Activated CD8-positive, alpha-beta T cell treated with anti-CD3 and anti-CD28 coated beads for 36 hours (primary cell): Measurements from ENCODE around the gene THOP1. TPM values are rescaled to one million over a fixed set of nuclear protein-coding genes. Genes with fewer than 3 reads are reported as not detected.

Experiments used
- ATAC-seq: fragments of 200-7000 bp; cut with Tn5 transposase; one replicate; pipeline ENCODE4 v1.10.0; 2021; ENCODE audit warnings: mild to moderate bottlenecking, moderate library complexity
- CTCF ChIA-PET: fragments of 350-600 bp; sonication (Branson Sonifier 250); formaldehyde crosslinking; loops from one replicate; lab custom pipeline; 2021; ENCODE audit warnings: antibody characterized with exemption; lab: Charles Lee
- POLR2A ChIA-PET: fragments of 350-600 bp; sonication (Branson Sonifier 250); formaldehyde crosslinking; loops from one replicate; lab custom pipeline; 2021; ENCODE audit warnings: antibody characterized with exemption; lab: Charles Lee
- DNase-seq: peaks from one replicate; pipeline ENCODE4 v3.0.0-alpha.2; 2020
- H3K27ac Mint-ChIP-seq: one replicate; pipeline ENCODE4 v1.8.0; 2021; ENCODE audit warnings: mild to moderate bottlenecking, mixed read lengths
- H3K27me3 Mint-ChIP-seq: one replicate; pipeline ENCODE4 v1.8.0; 2021; ENCODE audit warnings: mixed read lengths
- H3K36me3 Mint-ChIP-seq: one replicate; pipeline ENCODE4 v1.8.0; 2021; ENCODE audit warnings: low read depth, mixed read lengths
- H3K4me1 Mint-ChIP-seq: one replicate; pipeline ENCODE4 v1.8.0; 2021; ENCODE audit warnings: low read depth, mixed read lengths
- H3K4me3 Mint-ChIP-seq: one replicate; pipeline ENCODE4 v1.8.0; 2021; ENCODE audit warnings: mild to moderate bottlenecking, moderate library complexity, mixed read lengths
- H3K9me3 Mint-ChIP-seq: one replicate; pipeline ENCODE4 v1.8.0; 2021; ENCODE audit warnings: mixed read lengths
- CTCF ChIP-seq: fragments of 200-600 bp; IDR thresholded peaks from one replicate; pipeline ENCODE4 v1.8.0; 2022; ENCODE audit warnings: antibody characterized with exemption, mild to moderate bottlenecking
- intact Hi-C: fragments of 100-400 bp; cut with micrococcal nuclease; formaldehyde crosslinking; loops from one replicate; pipeline ENCODE4 v1.10.0; 2022
- total RNA-seq, 2 experiments: library from RNA; stranded (reverse); gene quantifications; one replicate each; pipeline ENCODE4 v1.2.3, GENCODE V29; 2021

Gene THOP1
- total RNA-seq, 2 experiments from 2014 or later = 157 to 158 TPM

DNA sequence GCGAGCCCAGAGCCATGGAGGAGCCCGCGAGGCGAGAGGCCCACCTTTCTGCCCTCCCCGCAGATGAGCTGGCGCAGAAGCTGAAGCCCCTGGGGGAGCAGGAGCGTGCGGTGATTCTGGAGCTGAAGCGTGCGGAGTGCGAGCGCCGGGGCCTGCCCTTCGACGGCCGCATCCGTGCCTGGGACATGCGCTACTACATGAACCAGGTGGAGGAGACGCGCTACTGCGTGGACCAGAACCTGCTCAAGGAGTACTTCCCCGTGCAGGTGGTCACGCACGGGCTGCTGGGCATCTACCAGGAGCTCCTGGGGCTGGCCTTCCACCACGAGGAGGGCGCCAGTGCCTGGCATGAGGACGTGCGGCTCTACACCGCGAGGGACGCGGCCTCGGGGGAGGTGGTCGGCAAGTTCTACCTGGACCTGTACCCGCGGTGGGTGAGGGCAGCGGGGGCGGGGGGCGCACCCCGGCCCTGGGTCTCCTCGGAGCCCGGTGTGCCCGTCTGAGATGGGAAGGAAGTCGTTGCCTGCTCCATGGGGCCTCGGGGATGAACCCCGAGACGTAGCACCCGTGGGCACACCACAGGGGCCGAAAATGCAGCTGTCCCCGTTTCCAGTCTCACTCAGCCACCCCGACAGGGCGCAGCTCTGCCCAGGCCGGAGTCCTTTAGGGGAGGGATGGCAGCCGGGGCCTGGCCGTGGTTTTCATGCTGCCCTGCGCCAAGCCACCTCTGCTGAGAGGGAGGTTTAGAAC lies 22.3 kb downstream of the THOP1 start:
- no peak for TF ChIP-seq CTCF
- CTCF ChIA-PET = no interaction called here
- no peaks in the 10 kb centered on the region for H3K27me3 Mint-ChIP-seq
- ATAC-seq (no peak), DNase-seq (no peak)
- no peak overlapping the region for H3K4me3 Mint-ChIP-seq
- H3K27ac Mint-ChIP-seq = no peak overlapping the region
- peaks cover 20% of the 10 kb centered on the region for H3K36me3 Mint-ChIP-seq
- POLR2A ChIA-PET = no interaction called here
- no peaks in the 10 kb centered on the region for H3K9me3 Mint-ChIP-seq
- intact Hi-C loops = no loop called here
- peaks cover 5% of the 10 kb centered on the region for H3K4me1 Mint-ChIP-seq

- DNase-seq (no peak), ATAC-seq (no peak)
- intact Hi-C loops = no loop called here
- Mint-ChIP-seq H3K27me3 (no peaks in the 10 kb centered on the region), H3K27ac (no peak overlapping the region), H3K9me3 (no peaks in the 10 kb centered on the region), H3K4me1 (peaks cover 5% of the 10 kb centered on the region), H3K36me3 (peaks cover 13% of the 10 kb centered on the region), H3K4me3 (no peak overlapping the region)
- no peak for TF ChIP-seq CTCF
- POLR2A ChIA-PET = no interaction called here
- CTCF ChIA-PET = no interaction called here
Observed at GRCh38 chr19:2808129-2808941, 23.0 kb downstream of the THOP1 start.

- peaks cover 13% of the 10 kb centered on the region for H3K36me3 Mint-ChIP-seq
- H3K27ac Mint-ChIP-seq = no peak overlapping the region
- intact Hi-C loops = no loop called here
- H3K27me3 Mint-ChIP-seq = no peaks in the 10 kb centered on the region
- ChIA-PET CTCF (no interaction called here), POLR2A (interaction anchor here (1.5 kb wide), 2 partner anchors 12 to 41 kb away, joined by 3 to 4 read pairs; no protein-coding TSS in a partner anchor)
- H3K9me3 Mint-ChIP-seq = no peaks in the 10 kb centered on the region
- DNase-seq (no peak), ATAC-seq (no peak)
- no peaks in the 10 kb centered on the region for H3K4me1 Mint-ChIP-seq
- no peak for TF ChIP-seq CTCF
- no peak overlapping the region for H3K4me3 Mint-ChIP-seq
Observed at GRCh38 chr19:2809387-2810140, 24.3 kb downstream of the THOP1 start.

- H3K4me3 Mint-ChIP-seq = no peak overlapping the region
- POLR2A ChIA-PET = interaction anchor here (1.5 kb wide), 2 partner anchors 11 to 42 kb away, joined by 3 to 4 read pairs; no protein-coding TSS in a partner anchor
Observed at GRCh38 chr19:2810141-2811091, 25.1 kb downstream of the THOP1 start.

More at GRCh38 chr19:2810141-2811091, 25.1 kb downstream of the THOP1 start:
- Mint-ChIP-seq H3K36me3 (peaks cover 9% of the 10 kb centered on the region), H3K27me3 (no peaks in the 10 kb centered on the region), H3K4me1 (no peaks in the 10 kb centered on the region), H3K9me3 (no peaks in the 10 kb centered on the region), H3K27ac (no peak overlapping the region)
- ATAC-seq (no peak), DNase-seq (no peak)
- no peak for TF ChIP-seq CTCF
- intact Hi-C loops = no loop called here
- CTCF ChIA-PET = interaction anchor here (0.7 kb wide), 1 partner anchor 162 kb away, joined by 3 read pairs; no protein-coding TSS in a partner anchor
